ENCODE data around the gene CA14. TPM values are rescaled to one million over a fixed set of nuclear protein-coding genes. Genes with fewer than 3 reads are reported as not detected.
"Not testable (repeated sequence)": the region's sequence is repeated elsewhere in the genome, so short reads cannot be mapped to it uniquely, and the experiment has no call there.

CA14 gene
- total RNA-seq, 2 experiments from 2014 or later: not detected

GRCh38 chr1:150234566-150235293, 22.8 kb upstream of the CA14 start:
- CTCF ChIA-PET: interaction anchor here (1.7 to 2.0 kb wide), 2 partner anchors 20 to 21 kb away, joined by 5 to 8 read pairs; no protein-coding TSS in a partner anchor
- POLR2A ChIA-PET: interaction anchor here (0.6 to 1.5 kb wide), 4 partner anchors 131 to 692 kb away, joined by 3 to 6 read pairs (median 4); a partner anchor contains a TSS

DNA sequence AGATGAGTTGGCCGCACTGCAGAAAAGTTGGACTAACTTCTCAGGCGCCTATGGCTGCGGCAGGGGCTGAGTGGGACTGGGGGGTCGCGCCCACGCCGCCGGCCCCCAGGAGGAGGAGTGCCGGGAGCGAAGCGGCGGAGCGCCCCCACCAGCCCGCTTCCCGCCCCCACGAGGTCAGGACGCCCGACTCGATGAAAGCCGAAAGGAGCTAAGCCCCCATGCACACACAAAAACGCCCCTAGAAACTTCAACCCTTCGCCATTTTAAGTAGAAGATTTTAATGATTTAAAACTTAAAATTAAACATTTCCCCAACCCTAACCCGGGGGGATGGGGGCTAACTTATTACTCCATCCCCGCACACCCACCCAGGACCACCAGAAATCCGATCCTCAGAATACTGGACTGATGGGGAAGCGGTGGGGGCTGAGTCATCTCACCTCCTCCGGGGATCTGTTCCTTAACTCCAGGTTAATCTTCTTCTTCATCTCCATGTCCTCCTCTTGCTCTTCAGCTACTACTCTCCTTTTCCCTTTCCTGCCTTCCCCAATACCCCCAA, 22.2 kb upstream of the CA14 start:
- ChIA-PET CTCF (no interaction called here), POLR2A (interaction anchor here (0.5 to 1.0 kb wide), 7 partner anchors 34 to 348 kb away, joined by 3 read pairs; a partner anchor contains a TSS)

DNA sequence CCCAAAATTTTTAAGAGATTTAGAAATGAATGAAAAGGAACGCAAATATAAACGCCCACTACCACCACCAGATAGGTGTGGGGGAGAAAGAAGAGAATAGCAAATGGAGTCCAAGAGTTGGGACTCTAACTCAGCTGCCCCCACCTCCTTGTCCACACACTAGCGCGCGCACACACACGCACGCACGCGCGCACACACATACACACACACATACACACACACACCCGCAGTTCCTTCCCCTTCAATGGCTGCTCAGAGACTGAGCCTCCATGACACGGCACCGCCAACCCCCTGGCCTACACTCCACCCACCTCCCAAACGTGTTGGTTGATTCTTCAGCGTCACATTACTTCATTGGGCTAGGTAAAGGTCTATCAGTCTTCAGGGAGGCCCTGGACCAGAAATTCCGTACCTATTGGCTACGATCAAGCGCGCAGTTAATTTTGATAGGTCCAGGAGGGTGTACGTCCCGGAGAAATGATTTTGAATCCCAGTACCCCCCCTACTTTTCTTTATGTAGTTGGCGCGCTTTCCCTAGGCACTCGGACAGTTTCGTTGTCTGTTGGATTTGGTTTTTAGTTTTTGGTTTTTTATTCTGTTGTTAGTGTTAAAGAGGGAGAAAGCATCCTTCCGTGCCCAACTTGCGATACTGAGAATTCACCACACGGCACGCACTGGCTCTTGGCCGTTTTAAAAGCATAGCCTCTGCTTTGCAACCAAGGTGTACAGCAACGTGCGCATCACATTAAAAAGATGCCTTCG, 21.5 kb upstream of the CA14 start, which contains the start of gene ANP32E:
Gene ANP32E (minus strand): TSS at position 261 of the 762 bp plus-strand sequence. CDS start 326 bp downstream, outside the sequence.
- POLR2A ChIA-PET: interaction anchor here (0.5 to 1.0 kb wide), 8 partner anchors 19 to 348 kb away, joined by 3 to 6 read pairs (median 3); a partner anchor contains a TSS
- CTCF ChIA-PET: no interaction called here

DNA sequence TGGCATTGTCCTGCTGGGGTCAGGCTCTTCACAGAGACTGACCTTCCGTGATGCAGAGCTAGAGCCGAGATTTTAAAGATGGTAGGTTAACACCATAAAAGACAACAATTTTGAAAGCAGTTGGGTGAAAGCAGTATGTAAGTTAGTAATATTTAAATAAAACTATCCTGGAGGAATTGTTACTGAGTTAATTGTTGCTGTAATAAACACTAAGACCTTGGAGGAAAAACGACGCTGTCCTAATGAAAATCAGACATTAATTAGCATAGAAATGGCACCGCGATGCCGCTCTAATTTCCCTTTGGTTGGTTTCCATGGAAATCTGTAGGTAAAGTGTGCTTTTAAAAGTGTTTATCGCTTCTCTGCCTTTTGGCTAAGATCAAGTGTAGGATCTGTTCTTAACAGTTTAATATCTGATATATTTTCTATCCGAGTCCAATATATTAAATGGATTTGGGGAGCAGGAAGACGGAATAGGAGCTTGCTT, 20.9 kb upstream of the CA14 start:
- POLR2A ChIA-PET: interaction anchor here (0.6 kb wide), 3 partner anchors 19 to 281 kb away, joined by 3 to 6 read pairs (median 3); partner anchors contain the start of gene OTUD7B
- CTCF ChIA-PET: no interaction called here

DNA sequence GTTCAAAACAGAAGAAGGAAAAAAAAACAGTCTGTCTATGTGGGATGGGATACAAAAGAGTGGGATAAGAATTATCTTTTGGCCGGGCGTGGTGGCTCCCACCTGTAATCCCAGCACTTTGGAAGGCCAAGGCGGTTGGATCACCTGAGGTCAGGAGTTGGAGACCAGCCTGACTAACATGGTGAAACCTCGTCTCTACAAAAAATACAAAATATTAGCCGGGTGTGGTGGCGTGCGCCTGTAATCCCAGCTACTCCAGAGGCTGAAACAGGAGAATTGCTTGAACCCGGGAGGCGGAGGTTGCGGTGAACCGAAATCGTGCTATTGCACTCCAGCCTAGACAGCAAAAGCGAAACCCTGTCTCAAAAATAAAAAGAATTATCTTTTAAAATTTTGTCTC, 20.4 kb upstream of the CA14 start:
- POLR2A ChIA-PET: interaction anchor here (0.6 kb wide), 1 partner anchor 227 kb away, joined by 3 read pairs; the partner anchor contains the start of gene OTUD7B
- CTCF ChIA-PET: not testable (repeated sequence)

GRCh38 chr1:150237746-150238145, 19.8 kb upstream of the CA14 start:
- ChIA-PET POLR2A (no interaction called here), CTCF (no interaction called here)

DNA sequence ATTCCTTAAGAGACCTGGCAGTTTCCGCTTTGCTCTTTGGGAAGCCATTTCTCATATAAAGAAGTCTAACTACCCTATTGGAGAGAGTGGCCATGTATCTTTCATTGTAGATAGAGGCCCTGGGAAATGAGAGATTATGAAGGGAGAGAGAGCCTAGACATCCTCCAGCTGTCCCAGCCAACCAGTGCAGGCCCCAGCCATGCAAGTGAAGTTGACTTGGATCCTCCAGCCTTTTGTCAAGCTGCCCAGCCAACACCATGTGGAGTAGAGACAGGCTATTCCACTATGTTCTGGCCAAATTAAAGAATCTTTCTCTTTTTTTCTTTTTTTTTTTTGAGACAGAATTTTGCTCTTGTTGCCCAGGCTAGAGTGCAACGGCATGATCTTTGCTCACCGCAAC, 14.6 kb upstream of the CA14 start:
- ChIA-PET POLR2A (no interaction called here), CTCF (no interaction called here)

DNA sequence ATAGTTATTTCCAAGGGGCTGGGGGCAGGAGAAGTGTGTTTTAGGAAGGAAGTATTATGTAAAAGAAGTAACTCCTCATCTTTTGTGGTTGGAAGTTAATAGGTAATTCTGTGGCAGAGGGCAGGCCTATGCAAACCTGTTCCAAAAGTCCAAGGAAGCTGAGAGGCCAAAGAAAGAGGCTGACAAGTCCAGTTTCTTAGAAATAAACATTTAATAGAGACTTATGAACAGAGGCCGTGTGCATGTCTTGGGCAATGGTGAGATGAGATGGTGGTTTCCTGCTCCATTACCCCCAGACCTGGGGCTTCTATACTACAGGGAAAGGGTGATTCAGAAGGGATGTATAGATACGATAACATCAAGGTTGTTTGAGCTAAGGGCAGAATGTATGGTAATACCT, 7.6 kb upstream of the CA14 start:
- POLR2A ChIA-PET: interaction anchor here (0.6 kb wide), 1 partner anchor 234 kb away, joined by 10 read pairs; no protein-coding TSS in a partner anchor
- CTCF ChIA-PET: interaction anchor here (1.3 kb wide), 1 partner anchor 12 kb away, joined by 3 read pairs; no protein-coding TSS in a partner anchor

GRCh38 chr1:150256198-150256553, 1.4 kb upstream of the CA14 start:
- ChIA-PET CTCF (interaction anchor here (0.6 to 3.1 kb wide), 17 partner anchors 13 to 305 kb away, joined by 3 to 17 read pairs (median 4); partner anchors contain the start of genes APH1A, C1orf54 and CIART), POLR2A (interaction anchor here (0.6 kb wide), 1 partner anchor 167 kb away, joined by 3 read pairs; no protein-coding TSS in a partner anchor)

DNA sequence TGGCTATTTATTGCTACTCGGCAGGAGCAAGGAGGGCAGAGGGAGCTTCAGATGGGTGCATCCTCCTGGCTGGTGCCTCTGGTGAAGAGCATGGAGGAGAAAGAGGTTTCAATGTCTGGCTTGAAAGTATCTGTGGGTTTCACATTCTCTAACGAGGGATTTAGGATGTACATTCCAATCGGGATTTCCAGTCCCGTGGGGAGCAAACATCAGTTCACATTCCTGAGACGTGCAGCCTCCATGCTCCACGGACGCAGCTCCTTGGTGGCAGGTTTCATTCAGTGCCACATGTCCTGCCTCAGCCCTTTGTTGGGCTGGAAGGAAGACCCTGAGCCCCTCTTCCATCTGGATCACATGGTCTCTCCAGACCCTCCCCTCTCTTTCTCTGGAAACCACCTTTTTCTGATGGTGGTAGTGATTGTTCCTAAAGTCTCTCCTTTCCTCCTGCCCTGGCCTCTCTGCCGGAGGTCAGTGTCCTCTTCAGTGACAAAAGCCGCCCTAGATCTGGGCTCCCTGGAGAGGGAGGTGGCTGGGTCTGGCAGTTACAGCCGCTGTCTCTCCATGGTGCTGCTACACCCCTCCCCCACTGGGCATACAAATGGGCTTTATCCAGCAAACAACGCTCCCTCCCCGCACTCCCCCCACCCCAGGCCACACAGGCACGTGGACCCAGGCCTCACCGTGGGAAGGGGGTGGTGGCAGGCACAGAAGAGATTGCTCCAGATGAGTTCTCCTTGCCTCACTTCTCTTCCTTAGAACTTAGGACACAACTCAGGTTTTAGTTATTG, 826 bp upstream of the CA14 start:
- CTCF ChIA-PET: interaction anchor here (0.6 to 3.1 kb wide), 17 partner anchors 12 to 304 kb away, joined by 3 to 17 read pairs (median 4); partner anchors contain the start of genes APH1A, C1orf54 and CIART

GRCh38 chr1:150259217-150259616, 1.6 kb downstream of the CA14 start:
- CTCF ChIA-PET: interaction anchor here (0.8 to 1.1 kb wide), 2 partner anchors 22 to 257 kb away, joined by 3 read pairs; no protein-coding TSS in a partner anchor
- POLR2A ChIA-PET: no interaction called here

More for the DNA sequence above, 826 bp upstream of the CA14 start:
- POLR2A ChIA-PET: no interaction called here

GRCh38 chr1:150259758-150260669, 2.4 kb downstream of the CA14 start:
- CTCF ChIA-PET: interaction anchor here (0.8 to 1.1 kb wide), 2 partner anchors 21 to 256 kb away, joined by 3 read pairs; no protein-coding TSS in a partner anchor
- POLR2A ChIA-PET: no interaction called here

GRCh38 chr1:150261367-150261766, 3.8 kb downstream of the CA14 start:
- ChIA-PET CTCF (interaction anchor here (1.1 kb wide), 1 partner anchor 11 kb away, joined by 3 read pairs; no protein-coding TSS in a partner anchor), POLR2A (interaction anchor here (0.6 kb wide), 1 partner anchor 27 kb away, joined by 4 read pairs; no protein-coding TSS in a partner anchor)

DNA sequence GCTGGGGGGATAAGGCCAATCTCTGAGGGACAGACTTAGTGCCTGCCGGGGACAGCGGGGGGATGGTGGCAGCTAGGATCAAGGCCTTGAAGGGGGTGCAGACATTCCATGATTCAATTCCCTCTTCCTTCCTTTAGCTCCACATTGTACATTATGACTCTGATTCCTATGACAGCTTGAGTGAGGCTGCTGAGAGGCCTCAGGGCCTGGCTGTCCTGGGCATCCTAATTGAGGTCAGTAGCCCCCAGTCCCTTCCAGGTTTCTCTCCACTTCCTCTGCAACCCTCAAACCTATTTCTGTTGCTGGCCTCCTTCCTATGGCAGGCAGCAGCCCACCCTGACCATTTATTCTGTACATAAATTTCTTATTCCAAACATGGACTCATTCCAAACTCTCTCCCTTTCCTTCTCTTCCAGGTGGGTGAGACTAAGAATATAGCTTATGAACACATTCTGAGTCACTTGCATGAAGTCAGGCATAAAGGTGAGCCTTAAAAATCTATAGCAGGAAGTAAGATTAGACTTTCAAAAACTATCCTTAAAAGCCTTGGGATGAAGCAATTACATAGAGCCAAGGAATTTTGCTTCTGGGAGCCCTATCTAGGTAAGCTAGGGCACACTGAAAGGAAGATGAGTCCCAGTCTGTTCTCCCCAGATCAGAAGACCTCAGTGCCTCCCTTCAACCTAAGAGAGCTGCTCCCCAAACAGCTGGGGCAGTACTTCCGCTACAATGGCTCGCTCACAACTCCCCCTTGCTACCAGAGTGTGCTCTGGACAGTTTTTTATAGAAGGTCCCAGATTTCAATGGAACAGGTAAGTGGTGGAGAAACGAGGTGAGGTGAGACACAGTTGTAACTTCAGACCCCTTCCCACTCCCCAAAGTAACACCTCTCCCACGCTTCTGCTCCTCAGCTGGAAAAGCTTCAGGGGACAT, 5.1 kb downstream of the CA14 start:
- ChIA-PET CTCF (interaction anchor here (0.6 kb wide), 1 partner anchor 253 kb away, joined by 3 read pairs; the partner anchor contains the start of gene FALEC), POLR2A (interaction anchor here (0.6 kb wide), 1 partner anchor 35 kb away, joined by 3 read pairs; no protein-coding TSS in a partner anchor)

DNA sequence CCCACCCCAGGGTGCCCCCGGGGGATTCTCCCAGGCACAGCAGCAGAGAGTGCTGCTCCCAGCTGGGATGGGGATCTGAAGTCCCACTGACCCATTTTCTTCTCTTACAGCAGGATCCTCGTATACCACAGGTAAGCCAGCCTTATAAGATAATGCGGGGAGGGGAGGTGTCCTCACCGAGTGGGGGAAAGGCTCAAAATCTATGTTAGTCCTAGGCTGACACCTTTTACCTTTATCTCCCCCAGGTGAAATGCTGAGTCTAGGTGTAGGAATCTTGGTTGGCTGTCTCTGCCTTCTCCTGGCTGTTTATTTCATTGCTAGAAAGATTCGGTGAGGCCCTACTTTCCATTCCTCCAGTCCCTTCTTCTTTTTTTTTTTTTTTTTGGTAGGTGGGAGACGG, 6.0 kb downstream of the CA14 start:
- ChIA-PET POLR2A (interaction anchor here (0.6 kb wide), 1 partner anchor 34 kb away, joined by 3 read pairs; no protein-coding TSS in a partner anchor), CTCF (interaction anchor here (0.7 kb wide), 1 partner anchor 224 kb away, joined by 3 read pairs; the partner anchor contains the start of gene TARS2)

GRCh38 chr1:150267896-150268295, 10.3 kb downstream of the CA14 start:
- ChIA-PET CTCF (no interaction called here), POLR2A (no interaction called here)

Data from activated CD8-positive, alpha-beta memory T cell treated with anti-CD3 and anti-CD28 coated beads for 36 hours (primary cell).